ENCODE data around the gene INPP5E. TPM values are rescaled to one million over a fixed set of nuclear protein-coding genes. Genes with fewer than 3 reads are reported as not detected.

Gene INPP5E
- total RNA-seq, 1 experiment from 2014 or later, result 11.3 TPM

- Mint-ChIP-seq H3K27me3 (ENCODE audit: unreplicated experiment) (no peaks in the 10 kb centered on the region), H3K9me3 (ENCODE audit: low read depth, unreplicated experiment) (no peaks in the 10 kb centered on the region), H3K27ac (ENCODE audit: unreplicated experiment) (no peak overlapping the region), H3K4me3 (ENCODE audit: low read depth, unreplicated experiment) (no peak overlapping the region), H3K36me3 (ENCODE audit: insufficient read depth, unreplicated experiment) (peaks cover 62% of the 10 kb centered on the region), H3K4me1 (ENCODE audit: low read depth, unreplicated experiment) (peaks cover 8% of the 10 kb centered on the region)
- DNase-seq, result no peak
- intact Hi-C loops (cut with micrococcal nuclease; ENCODE audit: unreplicated experiment), result no loop called here
- CTCF ChIA-PET, result no interaction called here
- no TSS peak for BruUV-seq (replicated peaks)
- no peak for TF ChIP-seq CTCF (IDR thresholded peaks at IDR 0.05; ENCODE audit: unreplicated experiment)
Measured at GRCh38 chr9:136441191-136441680, 1.6 kb upstream of the INPP5E start.

GRCh38 chr9:136438548-136439480, 831 bp downstream of the INPP5E start:
- intact Hi-C loops (cut with micrococcal nuclease; ENCODE audit: unreplicated experiment), result no loop called here
- Mint-ChIP-seq H3K27me3 (ENCODE audit: unreplicated experiment) (no peaks in the 10 kb centered on the region), H3K4me1 (ENCODE audit: low read depth, unreplicated experiment) (peaks cover 8% of the 10 kb centered on the region), H3K36me3 (ENCODE audit: insufficient read depth, unreplicated experiment) (peaks cover 46% of the 10 kb centered on the region), H3K4me3 (ENCODE audit: low read depth, unreplicated experiment) (peak overlapping the region; percentile 72), H3K27ac (ENCODE audit: unreplicated experiment) (no peak overlapping the region), H3K9me3 (ENCODE audit: low read depth, unreplicated experiment) (no peaks in the 10 kb centered on the region)
- BruUV-seq (replicated peaks), result no TSS peak
- CTCF ChIA-PET, result interaction anchor here (0.6 kb wide), 1 partner anchor 11 kb away, joined by 4 read pairs; no protein-coding TSS in a partner anchor
- TF ChIP-seq CTCF (IDR thresholded peaks at IDR 0.05; ENCODE audit: unreplicated experiment), result no peak
- peak; percentile 41 for DNase-seq

GRCh38 chr9:136437839-136438547, 1.7 kb downstream of the INPP5E start:
- intact Hi-C loops (cut with micrococcal nuclease; ENCODE audit: unreplicated experiment), result no loop called here
- Mint-ChIP-seq H3K4me3 (ENCODE audit: low read depth, unreplicated experiment) (peak overlapping the region; percentile 72), H3K27me3 (ENCODE audit: unreplicated experiment) (no peaks in the 10 kb centered on the region), H3K27ac (ENCODE audit: unreplicated experiment) (no peak overlapping the region), H3K9me3 (ENCODE audit: low read depth, unreplicated experiment) (no peaks in the 10 kb centered on the region), H3K36me3 (ENCODE audit: insufficient read depth, unreplicated experiment) (peaks cover 41% of the 10 kb centered on the region), H3K4me1 (ENCODE audit: low read depth, unreplicated experiment) (peaks cover 8% of the 10 kb centered on the region)
- TSS peak; percentile 19 for BruUV-seq (replicated peaks)
- CTCF ChIA-PET, result no interaction called here
- DNase-seq, result no peak
- no peak for TF ChIP-seq CTCF (IDR thresholded peaks at IDR 0.05; ENCODE audit: unreplicated experiment)

- intact Hi-C loops (cut with micrococcal nuclease; ENCODE audit: unreplicated experiment), result no loop called here
- no peak for TF ChIP-seq CTCF (IDR thresholded peaks at IDR 0.05; ENCODE audit: unreplicated experiment)
- H3K36me3 Mint-ChIP-seq (ENCODE audit: insufficient read depth, unreplicated experiment), result peaks cover 35% of the 10 kb centered on the region
- H3K27ac Mint-ChIP-seq (ENCODE audit: unreplicated experiment), result peak overlapping the region; percentile 60
- CTCF ChIA-PET, result no interaction called here
- no peak for DNase-seq
- no peaks in the 10 kb centered on the region for H3K27me3 Mint-ChIP-seq (ENCODE audit: unreplicated experiment)
- peaks cover 8% of the 10 kb centered on the region for H3K4me1 Mint-ChIP-seq (ENCODE audit: low read depth, unreplicated experiment)
- H3K9me3 Mint-ChIP-seq (ENCODE audit: low read depth, unreplicated experiment), result no peaks in the 10 kb centered on the region
- BruUV-seq (replicated peaks), result no TSS peak
- H3K4me3 Mint-ChIP-seq (ENCODE audit: low read depth, unreplicated experiment), result peak overlapping the region; percentile 72
Measured at GRCh38 chr9:136437430-136437829, 2.2 kb downstream of the INPP5E start.
